IMR-90 (cell line): Measurements from ENCODE around the gene SRGAP3. TPM values are rescaled to one million over a fixed set of nuclear protein-coding genes. Genes with fewer than 3 reads are reported as not detected.

Experiments used
- ATAC-seq: fragments of 200-7000 bp; cut with Tn5 transposase; 2 replicates; pipeline ENCODE4 v1.9.1; 2020; ENCODE audit warnings: low read depth, mild to moderate bottlenecking, moderate library complexity
- BruUV-seq: library from RNA; stranded (reverse); fragments of 400-500 nt; replicated peaks from 2 replicates; lab custom pipeline; 2021; lab: Mats Ljungman, UMichigan
- CTCF ChIA-PET: fragments of 300-600 bp; formaldehyde crosslinking; extraction: SDS; loops from one replicate; lab custom pipeline; 2021; ENCODE audit warnings: antibody characterized with exemption; lab: Yijun Ruan, JAX
- POLR2A ChIA-PET: fragments of 300-600 bp; sonication (Branson Sonifier 250); formaldehyde crosslinking; loops from one replicate; lab custom pipeline; 2022; ENCODE audit warnings: antibody characterized with exemption; ENCODE audit not compliant: unreplicated experiment; lab: Charles Lee
- DNase-seq: peaks from one replicate; pipeline ENCODE4 v3.0.0; 2013
- H2AFZ ChIP-seq: replicated peaks from 2 replicates; pipeline ENCODE3; 2013; ENCODE audit warnings: low read length, mild to moderate bottlenecking; ENCODE audit not compliant: poor library complexity
- H2AK5ac ChIP-seq: 2 replicates; pipeline ENCODE4 v1.6.1; 2013; ENCODE audit warnings: low read depth, low read length, inconsistent platforms
- H2AK9ac ChIP-seq: replicated peaks from 2 replicates; pipeline ENCODE3; 2013; ENCODE audit warnings: mild to moderate bottlenecking, low read depth, low read length, moderate library complexity; ENCODE audit not compliant: poor library complexity
- H2BK120ac ChIP-seq: 2 replicates; pipeline ENCODE4 v1.6.1; 2013; ENCODE audit warnings: low read depth, low read length, inconsistent platforms
- H2BK15ac ChIP-seq: 3 replicates; pipeline ENCODE4 v1.6.1; 2013; ENCODE audit warnings: low read depth, low read length, inconsistent platforms
- H2BK20ac ChIP-seq: 2 replicates; pipeline ENCODE4 v1.6.1; 2013; ENCODE audit warnings: low read depth, mild to moderate bottlenecking, inconsistent platforms, low read length, moderate library complexity
- H2BK5ac ChIP-seq: 2 replicates; pipeline ENCODE4 v1.6.1; 2013; ENCODE audit warnings: mild to moderate bottlenecking, low read depth, low read length, inconsistent platforms; ENCODE audit not compliant: poor library complexity, severe bottlenecking
- H3K14ac ChIP-seq: replicated peaks from 2 replicates; pipeline ENCODE4 v1.6.1; 2013; ENCODE audit warnings: low read depth, low read length, inconsistent platforms
- H3K18ac ChIP-seq: 2 replicates; pipeline ENCODE4 v1.6.1; 2013; ENCODE audit warnings: low read depth, low read length, control low read depth
- H3K23ac ChIP-seq: 2 replicates; pipeline ENCODE4 v1.6.1; 2013; ENCODE audit warnings: low read depth, low read length, inconsistent platforms
- H3K27ac ChIP-seq: 2 replicates; pipeline ENCODE4 v1.5.1; 2013; ENCODE audit warnings: mild to moderate bottlenecking, control low read depth, low read length; ENCODE audit not compliant: insufficient read depth
- H3K27me3 ChIP-seq: 2 replicates; pipeline ENCODE4 v1.6.1; 2013; ENCODE audit warnings: low read length; ENCODE audit not compliant: control insufficient read depth, insufficient read depth
- H3K36me3 ChIP-seq: 2 replicates; pipeline ENCODE4 v1.6.1; 2013; ENCODE audit warnings: low read length, mixed read lengths; ENCODE audit not compliant: control insufficient read depth, insufficient read depth
- H3K4ac ChIP-seq: 2 replicates; pipeline ENCODE4 v1.6.1; 2013; ENCODE audit warnings: low read depth, low read length, inconsistent platforms
- H3K4me1 ChIP-seq: 2 replicates; pipeline ENCODE4 v1.6.1; 2013; ENCODE audit warnings: low read length, mixed read lengths; ENCODE audit not compliant: control insufficient read depth, insufficient read depth
- H3K4me2 ChIP-seq: 2 replicates; pipeline ENCODE4 v1.6.1; 2013; ENCODE audit warnings: low read depth, mild to moderate bottlenecking, control low read depth, low read length, moderate library complexity
- H3K4me3 ChIP-seq: 2 replicates; pipeline ENCODE4 v1.5.1; 2013; ENCODE audit warnings: low read depth, mild to moderate bottlenecking, control low read depth, low read length, moderate library complexity; ENCODE audit not compliant: insufficient read depth
- H3K56ac ChIP-seq: 2 replicates; pipeline ENCODE4 v1.6.1; 2013; ENCODE audit warnings: low read length, inconsistent platforms; ENCODE audit not compliant: insufficient read depth; ENCODE audit errors: extremely low read depth
- H3K79me1 ChIP-seq, 2 experiments: 2 replicates each; pipeline ENCODE4 v1.6.1; 2013; ENCODE audit warnings: low read length in 2 of 2, inconsistent platforms in 1 of 2, low read depth in 1 of 2
- H3K9ac ChIP-seq: 2 replicates; pipeline ENCODE4 v1.6.1; 2013; ENCODE audit warnings: low read depth, low read length, control low read depth
- H3K9me1 ChIP-seq: 2 replicates; pipeline ENCODE4 v1.6.1; 2013; ENCODE audit warnings: low read length, inconsistent platforms; ENCODE audit not compliant: insufficient read depth
- H3K9me3 ChIP-seq: 2 replicates; pipeline ENCODE4 v1.6.1; 2013; ENCODE audit warnings: low read length; ENCODE audit not compliant: control insufficient read depth, insufficient read depth
- H4K20me1 ChIP-seq: 2 replicates; pipeline ENCODE4 v1.6.1; 2013; ENCODE audit warnings: low read length, inconsistent platforms; ENCODE audit not compliant: insufficient read depth
- H4K5ac ChIP-seq: 2 replicates; pipeline ENCODE4 v1.6.1; 2013; ENCODE audit warnings: mild to moderate bottlenecking, low read depth, low read length, control low read depth
- H4K8ac ChIP-seq, 2 experiments: 2 replicates each; pipeline ENCODE4 v1.6.1; 2013; ENCODE audit warnings: low read depth in 2 of 2, low read length in 2 of 2, control low read depth in 1 of 2, inconsistent platforms in 1 of 2
- H4K91ac ChIP-seq: 2 replicates; pipeline ENCODE4 v1.6.1; 2013; ENCODE audit warnings: low read depth, low read length, inconsistent platforms; ENCODE audit not compliant: insufficient read depth
- CEBPB ChIP-seq: IDR thresholded peaks from 2 replicates; pipeline ENCODE4 v1.6.1; 2012; ENCODE audit warnings: low read depth, low read length, improper control_type of control experiment
- MAZ ChIP-seq: IDR thresholded peaks from 2 replicates; pipeline ENCODE4 v1.6.1; 2012; ENCODE audit warnings: low read depth, mild to moderate bottlenecking, low read length, improper control_type of control experiment, moderate library complexity, borderline replicate concordance
- WGBS, 2 experiments: methylation state at CpG; one replicate each; pipeline versions ENCODE4 v1.1.5 to v1.1.7; 2013; ENCODE audit warnings: missing lambda C conversion rate in 2 of 2; ENCODE audit not compliant: insufficient read length in 1 of 2; ENCODE audit errors: extremely low coverage in 2 of 2; 5-methylcytosine and 5-hydroxymethylcytosine counted together
- dilution Hi-C: fragments of 300-500 bp; cut with HindIII; formaldehyde crosslinking; loops from one replicate; pipeline ENCODE4 v1.14.3; 2018; ENCODE audit warnings: low sequenced_read_pairs; ENCODE audit not compliant: unreplicated experiment
- in situ Hi-C: fragments of 300-500 bp; cut with MboI; formaldehyde crosslinking; loops from 3 replicates; pipeline ENCODE4 v1.14.3; 2019; ENCODE audit warnings: low sequenced_read_pairs, inconsistent platforms, mixed read lengths
- intact Hi-C: fragments of 100-400 bp; cut with micrococcal nuclease; formaldehyde crosslinking; loops from 2 replicates; pipeline ENCODE4 v1.10.0; 2022
- polyA plus RNA-seq, 3 experiments: library from polyadenylated mRNA; depleted of rRNA; stranded (reverse); fragments of >200 nt; gene quantifications; 2 replicates each; pipeline ENCODE4 v1.2.3, GENCODE V29; 2012; ENCODE audit warnings: low replicate concordance in 1 of 3
- total RNA-seq: library from RNA; depleted of rRNA; stranded (reverse); fragments of >200 nt; gene quantifications from 2 replicates; pipeline ENCODE4 v1.2.3, GENCODE V29; 2012

The SRGAP3 gene
- total and polyA plus RNA-seq, 2 of the 4 experiments (the other 2 are of a cell fraction) = 0.68 to 1.4 TPM

DNA sequence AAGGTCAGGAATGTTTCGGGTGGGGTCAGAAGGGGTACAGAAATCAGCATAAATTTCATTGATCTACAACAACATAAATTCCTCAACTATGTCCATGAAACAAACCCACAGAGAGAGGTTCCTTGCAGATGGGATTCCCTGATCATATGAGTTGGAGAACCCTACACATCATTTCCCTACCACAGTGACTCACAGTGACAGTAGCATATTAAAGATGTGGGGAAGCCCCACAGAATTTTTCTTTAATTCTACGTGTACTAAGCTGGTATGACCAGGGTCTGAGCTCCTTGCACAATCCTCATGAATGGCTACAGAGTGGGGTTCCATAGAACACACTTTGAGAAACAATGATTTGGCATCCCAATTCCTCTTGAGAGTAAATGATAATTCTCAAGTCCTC is 169.3 kb downstream of the SRGAP3 start:
- Histone ChIP-seq H2BK20ac (no peak overlapping the region), H3K79me1 (no peaks in the 10 kb centered on the region), H3K4me1 (no peaks in the 10 kb centered on the region), H2BK120ac (no peak overlapping the region), H2BK5ac (no peak overlapping the region), H2AK9ac (no peak overlapping the region), H4K20me1 (no peaks in the 10 kb centered on the region), H3K23ac (no peak overlapping the region), H3K9me1 (no peaks in the 10 kb centered on the region), H2AFZ (no peak overlapping the region), H3K18ac (no peak overlapping the region), H3K9ac (no peak overlapping the region), H2AK5ac (no peak overlapping the region), H3K36me3 (no peaks in the 10 kb centered on the region), H3K4me2 (no peak overlapping the region), H3K56ac (no peak overlapping the region), H4K8ac (no peak overlapping the region), H3K14ac (no peak overlapping the region), H4K91ac (no peak overlapping the region), H3K27ac (no peak overlapping the region), H3K9me3 (no peaks in the 10 kb centered on the region), H2BK15ac (no peak overlapping the region), H3K4me3 (no peak overlapping the region), H4K5ac (no peak overlapping the region), H3K27me3 (no peaks in the 10 kb centered on the region; the same call in 1 of the 2 replicates), H3K4ac (no peak overlapping the region)
- TF ChIP-seq CEBPB (peak; percentile 31; the same call in 1 of the 2 replicates), MAZ (no peak)
- DNase-seq (peak; percentile 23), ATAC-seq (no peak)
- POLR2A ChIA-PET = no interaction called here
- dilution Hi-C loops = no loop called here
- BruUV-seq = no TSS peak
- 33% methylated on average over 1 of the region's 2 CpGs; no CpG with 5 or more reads in 1 of the 2 experiments for WGBS, 2 experiments
- in situ Hi-C loops = no loop called here
- CTCF ChIA-PET = no interaction called here
- intact Hi-C loops = no loop called here
